ENCODE measurements around the gene C12orf42.

C12orf42 gene

GRCh38 chr12:103330672-103331071 lies 165.1 kb downstream of the C12orf42 start:
- DNase-seq = no peak

- no peak for DNase-seq
Measured at GRCh38 chr12:103327676-103328075, 168.1 kb downstream of the C12orf42 start.

GRCh38 chr12:103326190-103326589 lies 169.6 kb downstream of the C12orf42 start:
- no peak for DNase-seq

GRCh38 chr12:103318566-103318965 lies 177.2 kb downstream of the C12orf42 start:
- DNase-seq = no peak

- DNase-seq = no peak
Measured at GRCh38 chr12:103317220-103317619, 178.5 kb downstream of the C12orf42 start.

- DNase-seq = no peak
Measured at GRCh38 chr12:103314786-103315185, 181.0 kb downstream of the C12orf42 start.

GRCh38 chr12:103313894-103314293 lies 181.9 kb downstream of the C12orf42 start:
- DNase-seq = no peak

GRCh38 chr12:103312742-103313354 lies 182.9 kb downstream of the C12orf42 start:
- no peak for DNase-seq

- no peak for DNase-seq
Measured at GRCh38 chr12:103310546-103311270, 185.1 kb downstream of the C12orf42 start.

GRCh38 chr12:103308396-103308795 lies 187.4 kb downstream of the C12orf42 start:
- DNase-seq = no peak

- no peak for DNase-seq
Measured at GRCh38 chr12:103303484-103303883, 192.3 kb downstream of the C12orf42 start.

- DNase-seq = no peak
Measured at GRCh38 chr12:103301642-103302591, 193.9 kb downstream of the C12orf42 start.

GRCh38 chr12:103288016-103288415 lies 207.8 kb downstream of the C12orf42 start:
- no peak for DNase-seq

GRCh38 chr12:103282124-103282523 lies 213.6 kb downstream of the C12orf42 start:
- DNase-seq = no peak

- DNase-seq = no peak
Measured at GRCh38 chr12:103279444-103279843, 216.3 kb downstream of the C12orf42 start.

- DNase-seq = no peak
Measured at GRCh38 chr12:103278329-103278728, 217.4 kb downstream of the C12orf42 start.

- DNase-seq = no peak
Measured at GRCh38 chr12:103273645-103274044, 222.1 kb downstream of the C12orf42 start.

- DNase-seq = no peak
Measured at GRCh38 chr12:103272949-103273348, 222.8 kb downstream of the C12orf42 start.

- no peak for DNase-seq
Measured at GRCh38 chr12:103269946-103270345, 225.8 kb downstream of the C12orf42 start.

- no peak for DNase-seq
Measured at GRCh38 chr12:103268831-103269514, 226.8 kb downstream of the C12orf42 start.

GRCh38 chr12:103257763-103258162 lies 238.0 kb downstream of the C12orf42 start:
- no peak for DNase-seq
